ENCODE results near the gene U2SURP. TPM values are rescaled to one million over a fixed set of nuclear protein-coding genes. Genes with fewer than 3 reads are reported as not detected.

Gene U2SURP
- total and polyA plus RNA-seq, 10 of the 15 experiments (the other 5 are each of a cell fraction or from before 2014, with no cell fraction given): 76.3 to 277 (median 150) TPM

DNA sequence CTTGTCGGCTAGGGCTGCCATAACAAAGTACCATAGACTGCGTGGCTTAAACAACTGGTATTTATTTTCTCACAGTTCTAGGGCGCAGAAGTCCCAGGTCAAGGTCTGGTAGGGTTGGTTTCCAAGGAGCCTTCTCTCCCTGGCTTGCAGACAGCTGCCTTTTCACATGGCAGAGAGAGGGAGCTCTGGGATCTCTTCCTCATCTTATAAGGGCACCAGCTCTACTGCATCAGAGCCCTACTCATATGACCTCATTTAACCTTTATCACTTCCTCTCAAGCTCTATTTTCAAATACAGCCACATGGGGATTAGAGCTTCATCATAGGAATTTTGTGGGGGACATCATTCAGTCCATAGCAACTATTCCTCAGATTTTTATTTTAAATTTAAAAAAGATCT, 20.3 kb upstream of the U2SURP start:
- no peak overlapping the region for H3K4me3 ChIP-seq
- H3K79me2 ChIP-seq (ENCODE audit: control insufficient read depth, insufficient read depth, low read length): no peaks in the 10 kb centered on the region
- FAIRE-seq: no peak
- no peak for DNase-seq (ENCODE audit: low read depth, low spot score)
- no peaks in the 10 kb centered on the region for H3K36me3 ChIP-seq (ENCODE audit: control insufficient read depth in 2 of 2, insufficient read depth in 2 of 2, low read length in 1 of 2)
- H3K4me2 ChIP-seq (ENCODE audit: control insufficient read depth, insufficient read depth): no peak overlapping the region
- 42% methylated on average over 3 of the region's 3 CpGs for WGBS (ENCODE audit: insufficient coverage, insufficient replicate concordance, low lambda C conversion rate, missing lambda C conversion rate)
- H3K27me3 ChIP-seq (replicated peaks in 1 of 2; ENCODE audit: control insufficient read depth in 2 of 2, insufficient read depth in 2 of 2, low read length in 1 of 2): no peaks in the 10 kb centered on the region
- POLR2A ChIA-PET: interaction anchor here (0.6 kb wide), 1 partner anchor 28 kb away, joined by 3 read pairs; no protein-coding TSS in a partner anchor
- no peak overlapping the region for H3K27ac ChIP-seq (ENCODE audit: control insufficient read depth, insufficient read depth)
- in situ Hi-C loops (cut with MboI): no loop called here
- H3K9ac ChIP-seq (ENCODE audit: control insufficient read depth, insufficient read depth, low read length): no peak overlapping the region
- no peaks in the 10 kb centered on the region for H4K20me1 ChIP-seq (ENCODE audit: control insufficient read depth, insufficient read depth)
- CTCF ChIA-PET: interaction anchor here (0.6 to 5.5 kb wide), 5 partner anchors 10 to 303 kb away, joined by 3 to 48 read pairs (median 5); no protein-coding TSS in a partner anchor
- no peak overlapping the region for H2AFZ ChIP-seq (ENCODE audit: control insufficient read depth, low read depth, low read length)
- SMC1A ChIA-PET (ENCODE audit: uncharacterized antibody, unreplicated experiment): interaction anchor here (0.9 to 2.2 kb wide), 6 partner anchors 10 to 152 kb away, joined by 3 to 9 read pairs (median 4); no protein-coding TSS in a partner anchor
- no peak for ATAC-seq
- intact Hi-C loops (cut with micrococcal nuclease; ENCODE audit: unreplicated experiment): no loop called here
- BruUV-seq (replicated peaks): no TSS peak
- H3K4me1 ChIP-seq (ENCODE audit: control insufficient read depth, insufficient read depth, low read length): no peaks in the 10 kb centered on the region
- RAD21 ChIA-PET (ENCODE audit: unreplicated experiment): interaction anchor here (1.2 kb wide), 1 partner anchor 153 kb away, joined by 3 read pairs; no protein-coding TSS in a partner anchor
- H3K9me3 ChIP-seq (replicated peaks; ENCODE audit: control insufficient read depth, insufficient read depth, low read length): no peaks in the 10 kb centered on the region
- TF ChIP-seq SMARCA5 (IDR thresholded peaks at IDR 0.05) (no peak), PAX5 (IDR thresholded peaks at IDR 0.05; ENCODE audit: borderline replicate concordance, low read depth, low read length) (no peak), YBX1 (IDR thresholded peaks at IDR 0.05) (no peak), ETV6 (conservative IDR thresholded peaks at IDR 0.05 in 1 of 2, IDR thresholded peaks at IDR 0.05 in 1 of 2; ENCODE audit: borderline replicate concordance in 1 of 2, low read depth in 1 of 2) (no peak), POLR2AphosphoS5 (IDR thresholded peaks at IDR 0.05; ENCODE audit: low read length) (no peak), TBL1XR1 (IDR thresholded peaks at IDR 0.05; ENCODE audit: low read depth, low read length) (no peak), NBN (IDR thresholded peaks at IDR 0.05) (no peak), SMAD1 (IDR thresholded peaks at IDR 0.05; ENCODE audit: low read depth, partially characterized antibody) (no peak), SREBF1 (IDR thresholded peaks at IDR 0.05; ENCODE audit: low read length) (no peak), IKZF1 (conservative IDR thresholded peaks at IDR 0.05) (no peak), HDAC2 (IDR thresholded peaks at IDR 0.05) (no peak)
- TF ChIP-seq, protein P1, sequence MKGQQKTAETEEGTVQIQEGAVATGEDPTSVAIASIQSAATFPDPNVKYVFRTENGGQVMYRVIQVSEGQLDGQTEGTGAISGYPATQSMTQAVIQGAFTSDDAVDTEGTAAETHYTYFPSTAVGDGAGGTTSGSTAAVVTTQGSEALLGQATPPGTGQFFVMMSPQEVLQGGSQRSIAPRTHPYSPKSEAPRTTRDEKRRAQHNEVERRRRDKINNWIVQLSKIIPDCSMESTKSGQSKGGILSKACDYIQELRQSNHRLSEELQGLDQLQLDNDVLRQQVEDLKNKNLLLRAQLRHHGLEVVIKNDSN (IDR thresholded peaks at IDR 0.05; ENCODE audit: borderline replicate concordance, extremely low read length, insufficient read depth, low read depth, low read length): no peak
- TF ChIP-seq, protein P2, sequence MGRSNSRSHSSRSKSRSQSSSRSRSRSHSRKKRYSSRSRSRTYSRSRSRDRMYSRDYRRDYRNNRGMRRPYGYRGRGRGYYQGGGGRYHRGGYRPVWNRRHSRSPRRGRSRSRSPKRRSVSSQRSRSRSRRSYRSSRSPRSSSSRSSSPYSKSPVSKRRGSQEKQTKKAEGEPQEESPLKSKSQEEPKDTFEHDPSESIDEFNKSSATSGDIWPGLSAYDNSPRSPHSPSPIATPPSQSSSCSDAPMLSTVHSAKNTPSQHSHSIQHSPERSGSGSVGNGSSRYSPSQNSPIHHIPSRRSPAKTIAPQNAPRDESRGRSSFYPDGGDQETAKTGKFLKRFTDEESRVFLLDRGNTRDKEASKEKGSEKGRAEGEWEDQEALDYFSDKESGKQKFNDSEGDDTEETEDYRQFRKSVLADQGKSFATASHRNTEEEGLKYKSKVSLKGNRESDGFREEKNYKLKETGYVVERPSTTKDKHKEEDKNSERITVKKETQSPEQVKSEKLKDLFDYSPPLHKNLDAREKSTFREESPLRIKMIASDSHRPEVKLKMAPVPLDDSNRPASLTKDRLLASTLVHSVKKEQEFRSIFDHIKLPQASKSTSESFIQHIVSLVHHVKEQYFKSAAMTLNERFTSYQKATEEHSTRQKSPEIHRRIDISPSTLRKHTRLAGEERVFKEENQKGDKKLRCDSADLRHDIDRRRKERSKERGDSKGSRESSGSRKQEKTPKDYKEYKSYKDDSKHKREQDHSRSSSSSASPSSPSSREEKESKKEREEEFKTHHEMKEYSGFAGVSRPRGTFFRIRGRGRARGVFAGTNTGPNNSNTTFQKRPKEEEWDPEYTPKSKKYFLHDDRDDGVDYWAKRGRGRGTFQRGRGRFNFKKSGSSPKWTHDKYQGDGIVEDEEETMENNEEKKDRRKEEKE (IDR thresholded peaks at IDR 0.05): no peak
- TF ChIP-seq, protein P3, sequence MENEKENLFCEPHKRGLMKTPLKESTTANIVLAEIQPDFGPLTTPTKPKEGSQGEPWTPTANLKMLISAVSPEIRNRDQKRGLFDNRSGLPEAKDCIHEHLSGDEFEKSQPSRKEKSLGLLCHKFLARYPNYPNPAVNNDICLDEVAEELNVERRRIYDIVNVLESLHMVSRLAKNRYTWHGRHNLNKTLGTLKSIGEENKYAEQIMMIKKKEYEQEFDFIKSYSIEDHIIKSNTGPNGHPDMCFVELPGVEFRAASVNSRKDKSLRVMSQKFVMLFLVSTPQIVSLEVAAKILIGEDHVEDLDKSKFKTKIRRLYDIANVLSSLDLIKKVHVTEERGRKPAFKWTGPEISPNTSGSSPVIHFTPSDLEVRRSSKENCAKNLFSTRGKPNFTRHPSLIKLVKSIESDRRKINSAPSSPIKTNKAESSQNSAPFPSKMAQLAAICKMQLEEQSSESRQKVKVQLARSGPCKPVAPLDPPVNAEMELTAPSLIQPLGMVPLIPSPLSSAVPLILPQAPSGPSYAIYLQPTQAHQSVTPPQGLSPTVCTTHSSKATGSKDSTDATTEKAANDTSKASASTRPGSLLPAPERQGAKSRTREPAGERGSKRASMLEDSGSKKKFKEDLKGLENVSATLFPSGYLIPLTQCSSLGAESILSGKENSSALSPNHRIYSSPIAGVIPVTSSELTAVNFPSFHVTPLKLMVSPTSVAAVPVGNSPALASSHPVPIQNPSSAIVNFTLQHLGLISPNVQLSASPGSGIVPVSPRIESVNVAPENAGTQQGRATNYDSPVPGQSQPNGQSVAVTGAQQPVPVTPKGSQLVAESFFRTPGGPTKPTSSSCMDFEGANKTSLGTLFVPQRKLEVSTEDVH (IDR thresholded peaks at IDR 0.05; ENCODE audit: low read depth, partially characterized antibody): no peak
- TF ChIP-seq, protein P4, sequence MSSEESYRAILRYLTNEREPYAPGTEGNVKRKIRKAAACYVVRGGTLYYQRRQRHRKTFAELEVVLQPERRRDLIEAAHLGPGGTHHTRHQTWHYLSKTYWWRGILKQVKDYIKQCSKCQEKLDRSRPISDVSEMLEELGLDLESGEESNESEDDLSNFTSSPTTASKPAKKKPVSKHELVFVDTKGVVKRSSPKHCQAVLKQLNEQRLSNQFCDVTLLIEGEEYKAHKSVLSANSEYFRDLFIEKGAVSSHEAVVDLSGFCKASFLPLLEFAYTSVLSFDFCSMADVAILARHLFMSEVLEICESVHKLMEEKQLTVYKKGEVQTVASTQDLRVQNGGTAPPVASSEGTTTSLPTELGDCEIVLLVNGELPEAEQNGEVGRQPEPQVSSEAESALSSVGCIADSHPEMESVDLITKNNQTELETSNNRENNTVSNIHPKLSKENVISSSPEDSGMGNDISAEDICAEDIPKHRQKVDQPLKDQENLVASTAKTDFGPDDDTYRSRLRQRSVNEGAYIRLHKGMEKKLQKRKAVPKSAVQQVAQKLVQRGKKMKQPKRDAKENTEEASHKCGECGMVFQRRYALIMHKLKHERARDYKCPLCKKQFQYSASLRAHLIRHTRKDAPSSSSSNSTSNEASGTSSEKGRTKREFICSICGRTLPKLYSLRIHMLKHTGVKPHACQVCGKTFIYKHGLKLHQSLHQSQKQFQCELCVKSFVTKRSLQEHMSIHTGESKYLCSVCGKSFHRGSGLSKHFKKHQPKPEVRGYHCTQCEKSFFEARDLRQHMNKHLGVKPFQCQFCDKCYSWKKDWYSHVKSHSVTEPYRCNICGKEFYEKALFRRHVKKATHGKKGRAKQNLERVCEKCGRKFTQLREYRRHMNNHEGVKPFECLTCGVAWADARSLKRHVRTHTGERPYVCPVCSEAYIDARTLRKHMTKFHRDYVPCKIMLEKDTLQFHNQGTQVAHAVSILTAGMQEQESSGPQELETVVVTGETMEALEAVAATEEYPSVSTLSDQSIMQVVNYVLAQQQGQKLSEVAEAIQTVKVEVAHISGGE (CRISPR knock-in tag; IDR thresholded peaks at IDR 0.05): no peak
